ENCODE data around the gene TRMT2A.
"Not testable (repeated sequence)": the region's sequence is repeated elsewhere in the genome, so short reads cannot be mapped to it uniquely, and the experiment has no call there.

Gene TRMT2A

GRCh38 chr22:20116951-20117632, at the start of gene TRMT2A:
TRMT2A (minus strand) TSS chr22:20117226; CDS start chr22:20116906, 320 bp downstream.
- H3K4me3 Mint-ChIP-seq, result peak within 1 kb of the TSS; percentile 93
- peak; percentile 99 for DNase-seq (ENCODE audit: low spot score)
- H3K27me3 Mint-ChIP-seq (ENCODE audit: low read depth), result no peaks in the 10 kb centered on the region
- H3K4me1 Mint-ChIP-seq (ENCODE audit: low read depth), result peaks cover 9% of the 10 kb centered on the region
- H3K27ac Mint-ChIP-seq, result peak within 1 kb of the TSS; percentile 98
- no peaks in the 10 kb centered on the region for H3K9me3 Mint-ChIP-seq
- H3K36me3 Mint-ChIP-seq (ENCODE audit: low read depth), result peaks cover 47% of the 10 kb centered on the region

- H3K4me1 Mint-ChIP-seq (ENCODE audit: low read depth), result no peaks in the 10 kb centered on the region
- no peaks in the 10 kb centered on the region for H3K36me3 Mint-ChIP-seq (ENCODE audit: low read depth)
- H3K27me3 Mint-ChIP-seq (ENCODE audit: low read depth), result no peaks in the 10 kb centered on the region
- no peak overlapping the region for H3K4me3 Mint-ChIP-seq
- DNase-seq (ENCODE audit: low spot score), result no peak
- H3K27ac Mint-ChIP-seq, result no peak overlapping the region
- H3K9me3 Mint-ChIP-seq, result peaks cover 6% of the 10 kb centered on the region
Measured at GRCh38 chr22:20166703-20167102, 49.7 kb upstream of the TRMT2A start.

GRCh38 chr22:20165913-20166312, 48.9 kb upstream of the TRMT2A start:
- H3K27ac Mint-ChIP-seq, result no peak overlapping the region
- H3K36me3 Mint-ChIP-seq (ENCODE audit: low read depth), result no peaks in the 10 kb centered on the region

GRCh38 chr22:20165421-20165820, 48.4 kb upstream of the TRMT2A start:
- Mint-ChIP-seq H3K36me3 (ENCODE audit: low read depth) (no peaks in the 10 kb centered on the region), H3K4me3 (no peak overlapping the region), H3K27ac (no peak overlapping the region), H3K4me1 (ENCODE audit: low read depth) (no peaks in the 10 kb centered on the region), H3K9me3 (peaks cover 6% of the 10 kb centered on the region), H3K27me3 (ENCODE audit: low read depth) (no peaks in the 10 kb centered on the region)
- no peak for DNase-seq (ENCODE audit: low spot score)

More at GRCh38 chr22:20165913-20166312, 48.9 kb upstream of the TRMT2A start:
- peaks cover 6% of the 10 kb centered on the region for H3K9me3 Mint-ChIP-seq
- no peak for DNase-seq (ENCODE audit: low spot score)
- H3K27me3 Mint-ChIP-seq (ENCODE audit: low read depth), result no peaks in the 10 kb centered on the region
- no peak overlapping the region for H3K4me3 Mint-ChIP-seq
- no peaks in the 10 kb centered on the region for H3K4me1 Mint-ChIP-seq (ENCODE audit: low read depth)

GRCh38 chr22:20164863-20165262, 47.8 kb upstream of the TRMT2A start:
- no peak for DNase-seq (ENCODE audit: low spot score)
- Mint-ChIP-seq H3K27me3 (ENCODE audit: low read depth) (no peaks in the 10 kb centered on the region), H3K36me3 (ENCODE audit: low read depth) (no peaks in the 10 kb centered on the region), H3K27ac (no peak overlapping the region), H3K4me1 (ENCODE audit: low read depth) (no peaks in the 10 kb centered on the region), H3K4me3 (no peak overlapping the region), H3K9me3 (peaks cover 6% of the 10 kb centered on the region)

GRCh38 chr22:20160041-20160440, 43.0 kb upstream of the TRMT2A start:
- no peak for DNase-seq (ENCODE audit: low spot score)
- H3K4me3 Mint-ChIP-seq, result no peak overlapping the region
- peaks cover 4% of the 10 kb centered on the region for H3K27me3 Mint-ChIP-seq (ENCODE audit: low read depth)
- H3K36me3 Mint-ChIP-seq (ENCODE audit: low read depth), result no peaks in the 10 kb centered on the region
- no peaks in the 10 kb centered on the region for H3K4me1 Mint-ChIP-seq (ENCODE audit: low read depth)
- H3K27ac Mint-ChIP-seq, result no peak overlapping the region
- H3K9me3 Mint-ChIP-seq, result peaks cover 6% of the 10 kb centered on the region

GRCh38 chr22:20159531-20159930, 42.5 kb upstream of the TRMT2A start:
- H3K27me3 Mint-ChIP-seq (ENCODE audit: low read depth); DNase-seq (ENCODE audit: low spot score); H3K4me1 Mint-ChIP-seq (ENCODE audit: low read depth); H3K36me3 Mint-ChIP-seq (ENCODE audit: low read depth); H3K4me3 Mint-ChIP-seq; H3K9me3 Mint-ChIP-seq; H3K27ac Mint-ChIP-seq: not testable (repeated sequence)

- Mint-ChIP-seq H3K27ac (no peak overlapping the region), H3K4me1 (ENCODE audit: low read depth) (no peaks in the 10 kb centered on the region), H3K9me3 (peaks cover 2% of the 10 kb centered on the region), H3K4me3 (no peak overlapping the region), H3K36me3 (ENCODE audit: low read depth) (no peaks in the 10 kb centered on the region), H3K27me3 (ENCODE audit: low read depth) (peaks cover 4% of the 10 kb centered on the region)
- DNase-seq (ENCODE audit: low spot score), result no peak
Measured at GRCh38 chr22:20159076-20159475, 42.0 kb upstream of the TRMT2A start.

GRCh38 chr22:20158391-20159036, 41.5 kb upstream of the TRMT2A start:
- no peak overlapping the region for H3K4me3 Mint-ChIP-seq
- no peak overlapping the region for H3K27ac Mint-ChIP-seq
- H3K27me3 Mint-ChIP-seq (ENCODE audit: low read depth), result peaks cover 4% of the 10 kb centered on the region
- H3K36me3 Mint-ChIP-seq (ENCODE audit: low read depth), result no peaks in the 10 kb centered on the region
- H3K4me1 Mint-ChIP-seq (ENCODE audit: low read depth), result no peaks in the 10 kb centered on the region
- no peaks in the 10 kb centered on the region for H3K9me3 Mint-ChIP-seq
- no peak for DNase-seq (ENCODE audit: low spot score)

GRCh38 chr22:20157430-20158183, 40.6 kb upstream of the TRMT2A start:
- DNase-seq (ENCODE audit: low spot score), result no peak
- Mint-ChIP-seq H3K4me1 (ENCODE audit: low read depth) (no peaks in the 10 kb centered on the region), H3K27ac (no peak overlapping the region), H3K9me3 (no peaks in the 10 kb centered on the region), H3K4me3 (no peak overlapping the region), H3K36me3 (ENCODE audit: low read depth) (no peaks in the 10 kb centered on the region), H3K27me3 (ENCODE audit: low read depth) (peaks cover 4% of the 10 kb centered on the region)

GRCh38 chr22:20156611-20157429, 39.8 kb upstream of the TRMT2A start:
- peaks cover 4% of the 10 kb centered on the region for H3K27me3 Mint-ChIP-seq (ENCODE audit: low read depth)
- no peak overlapping the region for H3K27ac Mint-ChIP-seq
- no peak overlapping the region for H3K4me3 Mint-ChIP-seq
- DNase-seq (ENCODE audit: low spot score), result peak; percentile 74
- no peaks in the 10 kb centered on the region for H3K36me3 Mint-ChIP-seq (ENCODE audit: low read depth)
- no peaks in the 10 kb centered on the region for H3K4me1 Mint-ChIP-seq (ENCODE audit: low read depth)
- H3K9me3 Mint-ChIP-seq, result no peaks in the 10 kb centered on the region

- Mint-ChIP-seq H3K4me3 (no peak overlapping the region), H3K4me1 (ENCODE audit: low read depth) (no peaks in the 10 kb centered on the region), H3K27me3 (ENCODE audit: low read depth) (peaks cover 4% of the 10 kb centered on the region), H3K36me3 (ENCODE audit: low read depth) (no peaks in the 10 kb centered on the region), H3K9me3 (no peaks in the 10 kb centered on the region), H3K27ac (no peak overlapping the region)
- no peak for DNase-seq (ENCODE audit: low spot score)
Measured at GRCh38 chr22:20156042-20156389, 39.0 kb upstream of the TRMT2A start.

GRCh38 chr22:20155330-20156041, 38.5 kb upstream of the TRMT2A start:
- Mint-ChIP-seq H3K27me3 (ENCODE audit: low read depth) (peaks cover 4% of the 10 kb centered on the region), H3K9me3 (no peaks in the 10 kb centered on the region), H3K4me3 (no peak overlapping the region), H3K4me1 (ENCODE audit: low read depth) (no peaks in the 10 kb centered on the region), H3K36me3 (ENCODE audit: low read depth) (no peaks in the 10 kb centered on the region), H3K27ac (no peak overlapping the region)
- DNase-seq (ENCODE audit: low spot score), result peak; percentile 17
